Mesothelial cell of epicardium (in vitro differentiated cells): ENCODE data around the gene USP47. TPM values are rescaled to one million over a fixed set of nuclear protein-coding genes. Genes with fewer than 3 reads are reported as not detected.

ENCODE experiments used
- DNase-seq, 2 experiments: peaks; one replicate each; pipeline ENCODE4 v3.0.0; 2021; ENCODE audit warnings: low spot score in 2 of 2; ENCODE audit not compliant: unreplicated experiment in 2 of 2
- H3K27ac Mint-ChIP-seq: 2 replicates; pipeline ENCODE4 v1.8.0; 2021; ENCODE audit warnings: mixed read lengths
- H3K27me3 Mint-ChIP-seq: 2 replicates; pipeline ENCODE4 v1.8.0; 2021; ENCODE audit warnings: low read depth, mixed read lengths
- H3K36me3 Mint-ChIP-seq: 2 replicates; pipeline ENCODE4 v1.8.0; 2021; ENCODE audit warnings: mixed read lengths
- H3K4me1 Mint-ChIP-seq: 2 replicates; pipeline ENCODE4 v1.8.0; 2021; ENCODE audit warnings: mixed read lengths
- H3K4me3 Mint-ChIP-seq: 2 replicates; pipeline ENCODE4 v1.8.0; 2021; ENCODE audit warnings: mild to moderate bottlenecking, moderate library complexity, mixed read lengths
- H3K9me3 Mint-ChIP-seq: 2 replicates; pipeline ENCODE4 v1.8.0; 2021; ENCODE audit warnings: mixed read lengths
- CTCF ChIP-seq: fragments of 200-600 bp; sonication (generic); IDR thresholded peaks from one replicate; pipeline ENCODE4 v1.5.0; 2021; ENCODE audit warnings: antibody characterized with exemption; ENCODE audit not compliant: unreplicated experiment
- total RNA-seq: library from RNA; stranded (reverse); gene quantifications from 3 replicates; pipeline ENCODE4 v1.2.1, GENCODE V29; 2021

Gene USP47
- total RNA-seq, 1 donor from 2014 or later: 68.1 TPM

GRCh38 chr11:11910541-11910940, 68.8 kb downstream of the USP47 start:
- TF ChIP-seq CTCF: no peak
- Mint-ChIP-seq H3K36me3 (peaks cover 25% of the 10 kb centered on the region), H3K9me3 (no peaks in the 10 kb centered on the region), H3K27me3 (no peaks in the 10 kb centered on the region), H3K4me3 (no peak overlapping the region), H3K27ac (no peak overlapping the region), H3K4me1 (no peaks in the 10 kb centered on the region)
- DNase-seq: no peak

- Mint-ChIP-seq H3K36me3 (peaks cover 22% of the 10 kb centered on the region), H3K4me3 (no peak overlapping the region), H3K27me3 (no peaks in the 10 kb centered on the region), H3K9me3 (no peaks in the 10 kb centered on the region), H3K27ac (no peak overlapping the region), H3K4me1 (peaks cover 3% of the 10 kb centered on the region)
- TF ChIP-seq CTCF: no peak
- no peak for DNase-seq
Measured at GRCh38 chr11:11913395-11913794, 71.6 kb downstream of the USP47 start.

GRCh38 chr11:11915625-11916024, 73.9 kb downstream of the USP47 start:
- peaks cover 3% of the 10 kb centered on the region for H3K4me1 Mint-ChIP-seq
- no peaks in the 10 kb centered on the region for H3K27me3 Mint-ChIP-seq
- no peak overlapping the region for H3K4me3 Mint-ChIP-seq
- peaks cover 25% of the 10 kb centered on the region for H3K36me3 Mint-ChIP-seq
- H3K27ac Mint-ChIP-seq: no peak overlapping the region
- TF ChIP-seq CTCF: no peak
- DNase-seq: no peak
- no peaks in the 10 kb centered on the region for H3K9me3 Mint-ChIP-seq

DNA sequence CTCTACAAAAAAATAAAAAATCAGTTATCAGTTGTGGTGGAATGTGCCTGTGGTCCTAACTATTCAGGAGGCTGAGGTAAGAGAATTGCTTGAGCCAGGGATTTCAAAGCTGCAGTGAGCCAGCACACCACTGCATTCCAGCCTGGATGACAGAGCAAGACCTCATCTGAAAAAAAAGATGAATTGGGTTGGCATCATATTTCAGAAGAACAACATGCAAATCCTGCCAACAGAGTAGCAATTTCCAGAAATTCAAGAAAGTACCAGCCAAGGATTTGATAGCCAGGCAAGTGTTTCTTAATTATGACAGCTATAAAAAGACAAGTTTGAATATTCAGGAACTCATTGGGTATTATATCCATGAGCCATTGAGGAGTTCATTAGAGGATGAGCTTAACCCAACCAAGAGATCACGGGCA, 75.2 kb downstream of the USP47 start:
- Mint-ChIP-seq H3K27ac (no peak overlapping the region), H3K9me3 (no peaks in the 10 kb centered on the region), H3K27me3 (no peaks in the 10 kb centered on the region), H3K4me1 (peaks cover 3% of the 10 kb centered on the region), H3K4me3 (no peak overlapping the region), H3K36me3 (peaks cover 14% of the 10 kb centered on the region)
- no peak for TF ChIP-seq CTCF
- no peak for DNase-seq

DNA sequence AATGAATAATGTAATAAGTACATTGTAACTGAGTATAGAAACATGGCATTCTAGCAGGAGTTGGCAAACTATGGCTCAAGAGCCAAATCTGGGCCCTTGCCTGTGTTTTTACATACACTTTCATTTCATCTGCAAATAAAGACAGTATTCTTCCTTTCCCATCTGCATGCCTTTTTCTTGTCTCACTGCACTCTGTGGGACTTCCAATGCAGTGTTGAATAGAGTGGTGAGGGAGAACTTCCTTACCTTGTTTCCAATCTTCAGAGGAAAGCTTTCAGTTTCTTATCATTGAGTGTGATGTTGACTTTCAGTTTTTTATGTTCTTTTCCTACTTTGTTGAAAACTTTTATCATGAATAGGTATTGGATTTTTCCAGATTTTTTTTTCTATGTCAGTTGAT, 82.1 kb downstream of the USP47 start:
- H3K4me1 Mint-ChIP-seq: no peaks in the 10 kb centered on the region
- H3K27me3 Mint-ChIP-seq: no peaks in the 10 kb centered on the region
- no peak overlapping the region for H3K4me3 Mint-ChIP-seq
- H3K36me3 Mint-ChIP-seq: peaks cover 44% of the 10 kb centered on the region
- no peak for TF ChIP-seq CTCF
- no peak overlapping the region for H3K27ac Mint-ChIP-seq
- no peak for DNase-seq
- peaks cover 20% of the 10 kb centered on the region for H3K9me3 Mint-ChIP-seq

- DNase-seq: no peak
- TF ChIP-seq CTCF: no peak
- no peak overlapping the region for H3K4me3 Mint-ChIP-seq
- H3K4me1 Mint-ChIP-seq: no peaks in the 10 kb centered on the region
- no peak overlapping the region for H3K27ac Mint-ChIP-seq
- H3K27me3 Mint-ChIP-seq: no peaks in the 10 kb centered on the region
- H3K9me3 Mint-ChIP-seq: peaks cover 20% of the 10 kb centered on the region
- peaks cover 58% of the 10 kb centered on the region for H3K36me3 Mint-ChIP-seq
Measured at GRCh38 chr11:11929920-11930319, 88.1 kb downstream of the USP47 start.
